H1 (cell line): Measurements from ENCODE around the gene CABP4. TPM values are rescaled to one million over a fixed set of nuclear protein-coding genes. Genes with fewer than 3 reads are reported as not detected.
A peak's percentile ranks its signal among the peaks of the same experiment; 100 is the strongest.

Experiments
- CBX8 ChIP-seq: fragments of 300-800, 300-1000 bp; sonication (generic); IDR thresholded peaks from 2 replicates; pipeline ENCODE4 v1.7.1; 2016; ENCODE audit warnings: low read depth, low read length, borderline replicate concordance
- CHD1 ChIP-seq: IDR thresholded peaks from 2 replicates; pipeline ENCODE4 v1.6.1; 2012; ENCODE audit warnings: low read depth, low read length, improper control_type of control experiment
- GTF2F1 ChIP-seq: IDR thresholded peaks from 2 replicates; pipeline ENCODE4 v1.6.1; 2012; ENCODE audit warnings: low read depth, low read length, improper control_type of control experiment, borderline replicate concordance
- JUN ChIP-seq: IDR thresholded peaks from 2 replicates; pipeline ENCODE4 v1.6.1; 2011; ENCODE audit warnings: low read depth, mild to moderate bottlenecking, improper control_type of control experiment, low read length
- POU5F1 ChIP-seq: IDR thresholded peaks from 2 replicates; pipeline ENCODE4 v1.6.1; 2011; ENCODE audit warnings: low read depth, mild to moderate bottlenecking, low read length, moderate library complexity
- RAD21 ChIP-seq, 2 experiments: IDR thresholded peaks in 1 of 2; conservative IDR thresholded peaks in 1 of 2; 2 replicates each; pipeline ENCODE4 v1.6.1; 2011; ENCODE audit warnings: low read depth in 2 of 2, low read length in 2 of 2, improper control_type of control experiment in 1 of 2, inconsistent platforms in 1 of 2, mild to moderate bottlenecking in 1 of 2, moderate library complexity in 1 of 2
- SIX5 ChIP-seq: IDR thresholded peaks from 2 replicates; pipeline ENCODE4 v1.6.1; 2011; ENCODE audit warnings: mild to moderate bottlenecking, low read depth, low read length
- SRF ChIP-seq: IDR thresholded peaks from 2 replicates; pipeline ENCODE4 v1.6.1; 2011; ENCODE audit warnings: mild to moderate bottlenecking, low read depth, low read length, moderate library complexity
- TAF1 ChIP-seq: IDR thresholded peaks from 2 replicates; pipeline ENCODE4 v1.6.1; 2011; ENCODE audit warnings: mild to moderate bottlenecking, low read depth, low read length
- TEAD4 ChIP-seq: IDR thresholded peaks from 2 replicates; pipeline ENCODE4 v1.6.1; 2012; ENCODE audit warnings: low read depth, low read length, inconsistent platforms, mixed read lengths
- polyA plus RNA-seq, 7 experiments: library from polyadenylated mRNA; depleted of rRNA in 3 of 7; stranded (reverse) in 5 of 7; unstranded in 2 of 7; fragments of >200 nt in 5 of 7; fragments of 200-250 nt in 2 of 7; gene quantifications; 1 replicate in 5 of 7; 2 replicates in 1 of 7; 4 replicates in 1 of 7; pipeline versions ENCODE4 v1.2.1 to v1.2.3, GENCODE V29; 2011 to 2013; ENCODE audit warnings: missing spikeins in 2 of 7, mixed read lengths in 2 of 7
- total RNA-seq: library from RNA; stranded (reverse); fragmentation: NEBNext Ultra II Directional; extraction: Animal tissue kit (Norgen Biotek cat#: 25700); gene quantifications from 2 replicates; pipeline ENCODE4 v1.2.1, GENCODE V29; 2021
- TF ChIP-seq, protein P1 (sequence below): IDR thresholded peaks from 2 replicates; pipeline ENCODE4 v1.6.1; 2012; ENCODE audit warnings: inconsistent platforms

CABP4 gene
- total and polyA plus RNA-seq, 2 of the 8 experiments (the other 6 are each of a cell fraction or from before 2014, with no cell fraction given) = not detected

DNA sequence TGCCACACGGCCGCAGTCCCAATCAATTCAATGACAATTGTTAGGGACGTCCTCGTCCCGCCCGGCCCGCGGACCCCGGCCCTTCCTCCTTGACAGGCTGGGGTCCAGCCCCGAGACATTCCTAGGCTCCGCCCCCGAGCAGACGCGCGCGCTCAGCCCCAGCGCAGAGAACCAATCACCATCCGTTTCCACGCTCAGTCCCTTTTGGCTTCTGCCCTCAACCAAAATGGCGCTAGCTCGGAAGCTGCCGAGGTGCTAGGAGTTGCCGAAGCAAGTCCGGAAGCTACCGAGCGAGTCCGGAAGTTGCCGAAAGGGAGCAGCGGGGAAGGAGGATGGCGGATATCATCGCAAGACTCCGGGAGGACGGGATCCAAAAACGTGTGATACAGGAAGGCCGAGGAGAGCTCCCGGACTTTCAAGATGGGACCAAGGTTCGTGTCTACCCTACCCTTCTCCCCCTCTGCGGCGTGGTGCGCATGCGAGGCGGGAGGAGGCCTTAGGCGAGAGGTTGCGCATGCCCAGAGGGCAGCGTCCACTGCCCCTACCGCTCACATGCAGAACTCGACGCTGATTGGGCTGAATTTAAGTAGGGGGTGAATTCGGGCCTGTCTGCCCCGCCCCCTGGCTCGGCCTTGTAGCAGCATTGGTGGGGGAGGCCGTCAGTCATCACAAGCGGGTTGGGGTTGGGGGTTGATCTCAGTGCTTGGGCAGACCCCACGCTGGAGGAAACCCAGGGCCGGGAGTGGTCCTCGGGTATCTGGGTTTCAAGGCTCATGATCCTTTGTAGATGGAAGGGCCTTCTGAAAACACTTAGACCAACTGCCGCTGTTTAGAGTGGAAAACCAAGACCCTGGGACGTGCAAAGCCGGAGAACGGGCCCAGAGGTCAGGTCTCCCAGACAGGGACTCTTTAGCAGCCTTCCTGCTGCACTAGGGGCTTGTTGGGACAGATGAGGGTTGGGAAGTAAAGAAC, 28.0 kb downstream of the CABP4 start, which contains the start of gene AIP (continued):
- TF ChIP-seq RAD21 (IDR thresholded peaks at IDR 0.05 in 1 of 2, conservative IDR thresholded peaks at IDR 0.05 in 1 of 2; ENCODE audit: low read depth in 2 of 2, low read length in 2 of 2) (no peak), CHD1 (no peak), POU5F1 (no peak), TEAD4 (peak; percentile 65; the same call in 1 of the 2 replicates), TAF1 (peak; percentile 92), GTF2F1 (0 out of 2 replicates have a peak, but pooled peaks have one; percentile 32), JUN (no peak), SRF (no peak), CBX8 (no peak), SIX5 (peak; percentile 29; the same call in 1 of the 2 replicates)
- TF ChIP-seq, protein P1, sequence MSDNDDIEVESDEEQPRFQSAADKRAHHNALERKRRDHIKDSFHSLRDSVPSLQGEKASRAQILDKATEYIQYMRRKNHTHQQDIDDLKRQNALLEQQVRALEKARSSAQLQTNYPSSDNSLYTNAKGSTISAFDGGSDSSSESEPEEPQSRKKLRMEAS = peak; percentile 100
